GM12892 (cell line): Measurements from ENCODE around the gene NELFE.

Experiments used
- POLR2A ChIP-seq: IDR thresholded peaks from 2 replicates; pipeline ENCODE4 v1.6.1; 2011; ENCODE audit warnings: low read depth, low read length, control low read depth
- POLR2AphosphoS5 ChIP-seq: IDR thresholded peaks from 2 replicates; pipeline ENCODE4 v1.6.1; 2011; ENCODE audit warnings: low read depth, low read length, control low read depth
- TAF1 ChIP-seq: IDR thresholded peaks from 2 replicates; pipeline ENCODE4 v1.6.1; 2011; ENCODE audit warnings: low read depth, mild to moderate bottlenecking, control low read depth, low read length, borderline replicate concordance

DNA sequence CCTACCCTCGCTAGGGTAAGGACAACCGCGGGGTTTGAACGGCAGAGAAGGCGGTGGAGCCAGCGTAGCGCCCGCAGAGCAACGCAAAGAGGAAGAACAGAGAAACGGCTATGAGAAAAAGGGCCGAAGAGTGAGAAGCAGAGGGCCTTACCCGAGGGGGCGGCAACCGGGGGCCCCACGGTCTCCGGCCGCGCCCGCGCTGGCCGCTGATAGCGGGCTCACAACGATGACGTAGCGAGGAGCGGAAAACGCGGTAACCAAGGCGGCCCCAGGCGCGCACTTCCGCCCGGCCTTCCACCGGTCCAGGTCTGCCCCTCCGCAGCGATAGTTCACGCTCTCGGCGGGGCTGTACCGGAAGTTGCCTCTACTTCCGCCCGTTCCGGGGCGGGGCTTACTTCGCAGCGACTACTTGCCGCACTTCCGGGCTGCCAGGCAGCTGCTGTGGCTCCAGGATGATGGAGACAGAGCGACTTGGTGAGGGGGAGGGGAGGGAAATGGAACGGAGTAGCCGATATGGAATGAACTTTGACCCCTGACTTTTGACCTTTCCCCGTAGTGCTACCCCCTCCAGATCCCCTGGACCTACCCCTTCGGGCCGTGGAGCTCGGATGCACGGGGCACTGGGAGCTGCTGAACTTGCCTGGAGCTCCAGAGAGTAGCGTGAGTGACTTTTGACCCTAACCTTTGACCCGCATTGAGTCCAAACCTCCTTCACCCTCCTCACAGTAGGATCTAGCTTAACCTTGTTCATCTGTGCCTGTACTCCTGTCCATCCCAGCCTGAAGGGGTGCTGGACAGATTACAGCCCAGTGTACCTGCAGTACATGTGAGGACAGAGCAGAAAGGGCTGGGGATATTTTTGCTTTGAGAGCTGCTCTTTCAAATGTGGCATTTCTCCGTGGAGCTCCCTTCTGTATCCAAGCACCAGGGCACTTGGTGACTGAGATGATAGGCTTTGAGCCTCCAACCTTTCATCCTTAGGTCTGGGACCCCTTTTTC, at the start of gene NELFE, which contains the start of gene SKIC2:
- TF ChIP-seq POLR2A, result peak; percentile 88
- TF ChIP-seq TAF1, result peak; percentile 98
- TF ChIP-seq POLR2AphosphoS5, result peak; percentile 88
